Endothelial cell of umbilical vein (primary cell): ENCODE data around the gene GJB3. TPM values are rescaled to one million over a fixed set of nuclear protein-coding genes. Genes with fewer than 3 reads are reported as not detected.

Source experiments
- BruUV-seq: library from RNA; stranded (reverse); fragments of 400-500 nt; replicated peaks from 2 replicates; lab custom pipeline; 2021; lab: Mats Ljungman, UMichigan
- CTCF ChIA-PET: fragments of 300-600, 350-600 bp; sonication (Branson Sonifier 250); formaldehyde crosslinking; loops from one replicate; lab custom pipeline; 2021; ENCODE audit warnings: antibody characterized with exemption, inconsistent platforms; lab: Charles Lee
- POLR2A ChIA-PET: fragments of 300-600, 350-600 bp; sonication (Branson Sonifier 250); formaldehyde crosslinking; loops from one replicate; lab custom pipeline; 2021; ENCODE audit warnings: antibody characterized with exemption, inconsistent platforms; lab: Charles Lee
- DNase-seq: peaks from one replicate; pipeline ENCODE4 v3.0.0-alpha.2; 2011; ENCODE audit warnings: low read depth, low spot score
- FAIRE-seq: peaks from 2 replicates; lab custom pipeline; 2011; peaks lifted over from hg19 to GRCh38; lab: Jason Lieb, UNC
- H2AFZ ChIP-seq: 2 replicates; pipeline ENCODE4 v1.6.0; 2012; ENCODE audit warnings: low read depth, low read length, control low read depth, inconsistent platforms
- H3K27ac ChIP-seq: 2 replicates; pipeline ENCODE4 v1.5.1; 2011; ENCODE audit warnings: low read depth, mild to moderate bottlenecking, control low read depth, low read length, moderate library complexity; ENCODE audit not compliant: insufficient read depth
- H3K27me3 ChIP-seq, 2 experiments: 2 replicates each; pipeline versions ENCODE4 v1.6.0 to v1.6.1; 2011; ENCODE audit warnings: low read length in 2 of 2, mixed read lengths in 1 of 2; ENCODE audit not compliant: control insufficient read depth in 2 of 2, insufficient read depth in 2 of 2
- H3K36me3 ChIP-seq, 2 experiments: 2 replicates in 1 of 2; 3 replicates in 1 of 2; pipeline ENCODE4 v1.5.1; 2011; ENCODE audit warnings: low read length in 2 of 2, mild to moderate bottlenecking in 1 of 2, moderate library complexity in 1 of 2; ENCODE audit not compliant: control insufficient read depth in 2 of 2, insufficient read depth in 2 of 2; ENCODE audit errors: extremely low read depth in 1 of 2
- H3K4me1 ChIP-seq: 3 replicates; pipeline ENCODE4 v1.5.1; 2011; ENCODE audit warnings: mild to moderate bottlenecking, low read length; ENCODE audit not compliant: control insufficient read depth, insufficient read depth; ENCODE audit errors: extremely low read depth
- H3K4me2 ChIP-seq: 2 replicates; pipeline ENCODE4 v1.6.1; 2011; ENCODE audit warnings: low read length, control low read depth, mixed read lengths; ENCODE audit not compliant: insufficient read depth
- H3K4me3 ChIP-seq, 3 experiments: fragments of 200-600 bp in 1 of 3; sonication (generic), shearing (Covaris generic) in 1 of 3; replicated peaks in 1 of 3; 2 replicates each; pipeline ENCODE4 v1.5.1; 2011 to 2016; ENCODE audit warnings: control low read depth in 3 of 3, low read length in 3 of 3, mild to moderate bottlenecking in 2 of 3, inconsistent platforms in 1 of 3, low read depth in 1 of 3, moderate library complexity in 1 of 3; ENCODE audit not compliant: insufficient read depth in 1 of 3
- H3K79me2 ChIP-seq: 2 replicates; pipeline ENCODE4 v1.6.0; 2012; ENCODE audit warnings: low read length, inconsistent platforms; ENCODE audit not compliant: control insufficient read depth, insufficient read depth
- H3K9ac ChIP-seq: replicated peaks from 2 replicates; pipeline ENCODE3; 2011; ENCODE audit warnings: low read length, control low read depth; ENCODE audit not compliant: insufficient read depth; ENCODE audit errors: extremely low read depth
- H3K9me1 ChIP-seq: replicated peaks from 3 replicates; pipeline ENCODE4 v1.6.0; 2011; ENCODE audit warnings: mild to moderate bottlenecking, low read length; ENCODE audit not compliant: control insufficient read depth, insufficient read depth; ENCODE audit errors: extremely low read depth
- H3K9me3 ChIP-seq: replicated peaks from 2 replicates; pipeline ENCODE4 v1.5.1; 2012; ENCODE audit warnings: low read length, inconsistent platforms; ENCODE audit not compliant: control insufficient read depth, insufficient read depth
- H4K20me1 ChIP-seq: replicated peaks from 2 replicates; pipeline ENCODE3; 2011; ENCODE audit warnings: mild to moderate bottlenecking, low read length; ENCODE audit not compliant: control insufficient read depth, insufficient read depth; ENCODE audit errors: extremely low read depth
- EZH2 ChIP-seq: IDR thresholded peaks from 2 replicates; pipeline ENCODE4 v1.6.1; 2012; ENCODE audit warnings: borderline replicate concordance, low read depth, mild to moderate bottlenecking, moderate library complexity, low read length, inconsistent platforms; ENCODE audit not compliant: severe bottlenecking
- FOS ChIP-seq: IDR thresholded peaks from 2 replicates; pipeline ENCODE4 v1.6.1; 2011; ENCODE audit warnings: mild to moderate bottlenecking, low read length, moderate library complexity, borderline replicate concordance; ENCODE audit not compliant: insufficient read depth
- GATA2 ChIP-seq: IDR thresholded peaks from 2 replicates; pipeline ENCODE4 v1.7.0; 2011; ENCODE audit warnings: low read depth, mild to moderate bottlenecking, moderate library complexity, mixed read lengths, low read length; ENCODE audit not compliant: insufficient read length, insufficient read depth
- JUN ChIP-seq: IDR thresholded peaks from 2 replicates; pipeline ENCODE4 v1.6.1; 2011; ENCODE audit warnings: borderline replicate concordance, low read depth; ENCODE audit not compliant: insufficient read length, insufficient read depth
- MYC ChIP-seq: IDR thresholded peaks from one replicate; pipeline ENCODE4 v1.6.1; 2011; ENCODE audit warnings: mild to moderate bottlenecking, low read depth, low read length
- POLR2A ChIP-seq: IDR thresholded peaks from 2 replicates; pipeline ENCODE4 v1.6.1; 2012; ENCODE audit warnings: low read depth, mild to moderate bottlenecking, control low read depth, low read length
- POLR2AphosphoS5 ChIP-seq: IDR thresholded peaks from 2 replicates; pipeline ENCODE4 v1.6.1; 2012; ENCODE audit warnings: low read depth, mild to moderate bottlenecking, control low read depth, low read length, moderate library complexity; ENCODE audit not compliant: insufficient read depth
- dilution Hi-C: fragments of 300-500 bp; cut with MboI; formaldehyde crosslinking; loops from one replicate; pipeline ENCODE4 v1.15.0; 2019; ENCODE audit warnings: low sequenced_read_pairs; ENCODE audit not compliant: extremely low pct_ligation_motif_present
- intact Hi-C: fragments of 100-400 bp; cut with micrococcal nuclease; formaldehyde crosslinking; loops from one replicate; pipeline ENCODE4 v1.10.0; 2022
- polyA plus RNA-seq, 4 experiments: library from polyadenylated mRNA; depleted of rRNA in 3 of 4; stranded (reverse) in 3 of 4; unstranded in 1 of 4; fragments of >200 nt; gene quantifications; 2 replicates each; pipeline versions ENCODE4 v1.2.1 to v1.2.3, GENCODE V29; 2011 to 2012; ENCODE audit warnings: missing spikeins in 1 of 4
- total RNA-seq: library from RNA; stranded (reverse); gene quantifications from 2 replicates; pipeline ENCODE4 v1.2.3, GENCODE V29; 2021
- TF ChIP-seq, protein P1 (sequence below): IDR thresholded peaks from 2 replicates; pipeline ENCODE4 v1.6.1; 2011; ENCODE audit not compliant: insufficient read depth, insufficient read length
- TF ChIP-seq, protein P2 (sequence below), 2 donors: IDR thresholded peaks; 1 replicate in 1 of 2; 2 replicates in 1 of 2; pipeline ENCODE4 v1.5.1; 2011; ENCODE audit warnings: low read length in 2 of 2, mild to moderate bottlenecking in 2 of 2, moderate library complexity in 2 of 2, control low read depth in 1 of 2, inconsistent platforms in 1 of 2, low read depth in 1 of 2; ENCODE audit not compliant: insufficient read depth in 1 of 2; ENCODE audit errors: extremely low read depth in 1 of 2

Gene GJB3
- total and polyA plus RNA-seq, 2 donors (not counting 3 experiments of a cell fraction or from before 2014, with no cell fraction given) = not detected

DNA sequence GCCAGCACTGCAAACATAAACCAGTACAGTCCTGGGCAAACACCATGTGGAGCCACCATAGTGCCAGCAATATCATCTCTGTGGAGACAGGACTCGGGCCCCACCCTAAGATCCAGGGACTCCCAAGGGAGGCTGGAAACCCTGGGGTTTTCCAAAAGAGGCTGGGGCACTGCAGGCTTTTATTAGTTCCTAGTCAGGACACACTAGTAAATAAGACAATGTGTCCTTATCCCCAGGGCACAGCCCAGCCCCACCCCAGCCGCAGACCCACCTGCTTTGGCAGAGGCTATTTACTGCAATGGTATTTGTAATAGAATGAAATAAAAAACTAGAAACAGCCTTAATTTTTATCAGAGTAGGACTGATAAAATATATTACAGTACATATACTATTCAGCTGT, 486 bp upstream of the GJB3 start:
- Histone ChIP-seq H2AFZ (no peak overlapping the region), H3K27ac (no peak overlapping the region), H3K9ac (no peak overlapping the region), H3K9me1 (no peaks in the 10 kb centered on the region), H3K4me3 (no peak overlapping the region), H3K4me2 (no peak overlapping the region), H3K9me3 (no peaks in the 10 kb centered on the region), H3K4me1 (no peaks in the 10 kb centered on the region), H3K79me2 (no peaks in the 10 kb centered on the region), H3K27me3 (peaks cover 27 to 33% of the 10 kb centered on the region in 2 experiments), H4K20me1 (no peaks in the 10 kb centered on the region), H3K36me3 (no peaks in the 10 kb centered on the region)
- BruUV-seq = no TSS peak
- FAIRE-seq = no peak
- POLR2A ChIA-PET = no interaction called here
- dilution Hi-C loops = no loop called here
- CTCF ChIA-PET = no interaction called here
- intact Hi-C loops = no loop called here
- no peak for TF ChIP-seq POLR2A
- no peak for TF ChIP-seq POLR2AphosphoS5
- TF ChIP-seq GATA2 = no peak
- no peak for TF ChIP-seq JUN
- TF ChIP-seq, protein P1, sequence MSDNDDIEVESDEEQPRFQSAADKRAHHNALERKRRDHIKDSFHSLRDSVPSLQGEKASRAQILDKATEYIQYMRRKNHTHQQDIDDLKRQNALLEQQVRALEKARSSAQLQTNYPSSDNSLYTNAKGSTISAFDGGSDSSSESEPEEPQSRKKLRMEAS = no peak
- TF ChIP-seq FOS = no peak
- no peak for TF ChIP-seq EZH2
- no peak for TF ChIP-seq MYC
- TF ChIP-seq, protein P2, sequence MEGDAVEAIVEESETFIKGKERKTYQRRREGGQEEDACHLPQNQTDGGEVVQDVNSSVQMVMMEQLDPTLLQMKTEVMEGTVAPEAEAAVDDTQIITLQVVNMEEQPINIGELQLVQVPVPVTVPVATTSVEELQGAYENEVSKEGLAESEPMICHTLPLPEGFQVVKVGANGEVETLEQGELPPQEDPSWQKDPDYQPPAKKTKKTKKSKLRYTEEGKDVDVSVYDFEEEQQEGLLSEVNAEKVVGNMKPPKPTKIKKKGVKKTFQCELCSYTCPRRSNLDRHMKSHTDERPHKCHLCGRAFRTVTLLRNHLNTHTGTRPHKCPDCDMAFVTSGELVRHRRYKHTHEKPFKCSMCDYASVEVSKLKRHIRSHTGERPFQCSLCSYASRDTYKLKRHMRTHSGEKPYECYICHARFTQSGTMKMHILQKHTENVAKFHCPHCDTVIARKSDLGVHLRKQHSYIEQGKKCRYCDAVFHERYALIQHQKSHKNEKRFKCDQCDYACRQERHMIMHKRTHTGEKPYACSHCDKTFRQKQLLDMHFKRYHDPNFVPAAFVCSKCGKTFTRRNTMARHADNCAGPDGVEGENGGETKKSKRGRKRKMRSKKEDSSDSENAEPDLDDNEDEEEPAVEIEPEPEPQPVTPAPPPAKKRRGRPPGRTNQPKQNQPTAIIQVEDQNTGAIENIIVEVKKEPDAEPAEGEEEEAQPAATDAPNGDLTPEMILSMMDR (IDR thresholded peaks at IDR 0.05; ENCODE audit: extremely low read depth in 1 of 2, insufficient read depth in 1 of 2, low read depth in 1 of 2, low read length in 2 of 2) = no peak
- DNase-seq = no peak
